ENCODE results near the gene CARS1.

Gene CARS1

GRCh38 chr11:3101921-3102640, 44.9 kb upstream of the CARS1 start:
- Histone ChIP-seq H3K27me3 (ENCODE audit: low read length) (no peaks in the 10 kb centered on the region), H3K4me2 (ENCODE audit: low read depth, low read length, poor library complexity, severe bottlenecking) (no peak overlapping the region), H4K20me1 (ENCODE audit: low read depth, low read length) (no peaks in the 10 kb centered on the region), H3K36me3 (ENCODE audit: low read length) (no peaks in the 10 kb centered on the region), H3F3A (ENCODE audit: insufficient read depth) (no peaks in the 10 kb centered on the region), H3K27ac (ENCODE audit: low read depth, low read length) (no peak overlapping the region), H3K9ac (ENCODE audit: low read length) (no peak overlapping the region), H3K79me2 (ENCODE audit: insufficient read depth, low read length) (no peaks in the 10 kb centered on the region), H3K9me2 (replicated peaks; ENCODE audit: insufficient read depth, low read length) (no peaks in the 10 kb centered on the region), H2AFZ (ENCODE audit: low read depth, low read length, severe bottlenecking) (no peak overlapping the region), H3K9me3 (ENCODE audit: insufficient read depth, low read length) (no peaks in the 10 kb centered on the region), H3K4me3 (ENCODE audit: insufficient read depth, low read length, poor library complexity, severe bottlenecking) (no peak overlapping the region)
- TF ChIP-seq EZH2phosphoT487 (conservative IDR thresholded peaks at IDR 0.05; ENCODE audit: low read length) (no peak), CTCF (IDR thresholded peaks at IDR 0.05; ENCODE audit: insufficient read depth, low read length, poor library complexity, severe bottlenecking) (no peak)

- H2AFZ ChIP-seq (ENCODE audit: low read depth, low read length, severe bottlenecking): no peak overlapping the region
- H3K4me2 ChIP-seq (ENCODE audit: low read depth, low read length, poor library complexity, severe bottlenecking): no peak overlapping the region
- no peak overlapping the region for H3K27ac ChIP-seq (ENCODE audit: low read depth, low read length)
- H4K20me1 ChIP-seq (ENCODE audit: low read depth, low read length): no peaks in the 10 kb centered on the region
- no peaks in the 10 kb centered on the region for H3K36me3 ChIP-seq (ENCODE audit: low read length)
- H3K9ac ChIP-seq (ENCODE audit: low read length): no peak overlapping the region
- H3K9me3 ChIP-seq (ENCODE audit: insufficient read depth, low read length): no peaks in the 10 kb centered on the region
- no peaks in the 10 kb centered on the region for H3K27me3 ChIP-seq (ENCODE audit: low read length)
- H3K4me3 ChIP-seq (ENCODE audit: insufficient read depth, low read length, poor library complexity, severe bottlenecking): no peak overlapping the region
- no peaks in the 10 kb centered on the region for H3F3A ChIP-seq (ENCODE audit: insufficient read depth)
- no peaks in the 10 kb centered on the region for H3K9me2 ChIP-seq (replicated peaks; ENCODE audit: insufficient read depth, low read length)
- H3K79me2 ChIP-seq (ENCODE audit: insufficient read depth, low read length): no peaks in the 10 kb centered on the region
- TF ChIP-seq EZH2phosphoT487 (conservative IDR thresholded peaks at IDR 0.05; ENCODE audit: low read length): no peak
- TF ChIP-seq CTCF (IDR thresholded peaks at IDR 0.05; ENCODE audit: insufficient read depth, low read length, poor library complexity, severe bottlenecking): no peak
Observed at GRCh38 chr11:3099178-3099577, 42.0 kb upstream of the CARS1 start.

- H3K4me2 ChIP-seq (ENCODE audit: low read depth, low read length, poor library complexity, severe bottlenecking): no peak overlapping the region
- H3K9me2 ChIP-seq (replicated peaks; ENCODE audit: insufficient read depth, low read length): no peaks in the 10 kb centered on the region
- no peaks in the 10 kb centered on the region for H4K20me1 ChIP-seq (ENCODE audit: low read depth, low read length)
- TF ChIP-seq EZH2phosphoT487 (conservative IDR thresholded peaks at IDR 0.05; ENCODE audit: low read length) (no peak), CTCF (IDR thresholded peaks at IDR 0.05; ENCODE audit: insufficient read depth, low read length, poor library complexity, severe bottlenecking) (no peak)
- H3K9me3 ChIP-seq (ENCODE audit: insufficient read depth, low read length): no peaks in the 10 kb centered on the region
- H3K79me2 ChIP-seq (ENCODE audit: insufficient read depth, low read length): no peaks in the 10 kb centered on the region
- H3K4me3 ChIP-seq (ENCODE audit: insufficient read depth, low read length, poor library complexity, severe bottlenecking): no peak overlapping the region
- no peak overlapping the region for H3K9ac ChIP-seq (ENCODE audit: low read length)
- H3K27ac ChIP-seq (ENCODE audit: low read depth, low read length): no peak overlapping the region
- H3F3A ChIP-seq (ENCODE audit: insufficient read depth): no peaks in the 10 kb centered on the region
- H2AFZ ChIP-seq (ENCODE audit: low read depth, low read length, severe bottlenecking): no peak overlapping the region
- no peaks in the 10 kb centered on the region for H3K27me3 ChIP-seq (ENCODE audit: low read length)
- H3K36me3 ChIP-seq (ENCODE audit: low read length): no peaks in the 10 kb centered on the region
Observed at GRCh38 chr11:3096909-3097530, 39.8 kb upstream of the CARS1 start.
